Liver (tissue), 9 donors: ENCODE measurements around the gene APBA2. TPM values are rescaled to one million over a fixed set of nuclear protein-coding genes. Genes with fewer than 3 reads are reported as not detected.

ENCODE experiments used
- DNase-seq: peaks from one replicate; pipeline ENCODE4 v3.0.0-alpha.2; 2017; ENCODE audit warnings: low spot score
- H3K27ac ChIP-seq, 2 donors: one replicate each; pipeline ENCODE4 v1.7.0; 2013; ENCODE audit warnings: inconsistent platforms in 2 of 2, low read length in 2 of 2, control low read depth in 1 of 2, low read depth in 1 of 2, mild to moderate bottlenecking in 1 of 2
- H3K27me3 ChIP-seq, 4 donors: one replicate each; pipeline versions ENCODE4 v1.6.1 to v1.7.0; 2013; ENCODE audit warnings: low read length in 3 of 4, inconsistent platforms in 1 of 4, mild to moderate bottlenecking in 1 of 4, moderate library complexity in 1 of 4; ENCODE audit not compliant: control insufficient read depth in 4 of 4, insufficient read depth in 4 of 4
- H3K36me3 ChIP-seq, 4 donors: one replicate each; pipeline versions ENCODE4 v1.6.1 to v1.7.0; 2013; ENCODE audit warnings: low read length in 3 of 4, mild to moderate bottlenecking in 3 of 4, low read depth in 1 of 4, moderate library complexity in 1 of 4; ENCODE audit not compliant: control insufficient read depth in 4 of 4, insufficient read depth in 3 of 4
- H3K4me1 ChIP-seq, 4 donors: one replicate each; pipeline versions ENCODE4 v1.6.1 to v1.7.0; 2013; ENCODE audit warnings: low read length in 3 of 4, mild to moderate bottlenecking in 3 of 4, moderate library complexity in 1 of 4; ENCODE audit not compliant: control insufficient read depth in 4 of 4, insufficient read depth in 4 of 4
- H3K4me3 ChIP-seq, 3 donors: one replicate each; pipeline versions ENCODE4 v1.6.1 to v1.7.0; 2013; ENCODE audit warnings: low read length in 3 of 3, control low read depth in 1 of 3, low read depth in 1 of 3, mild to moderate bottlenecking in 1 of 3
- H3K9ac ChIP-seq, 2 donors: one replicate each; pipeline ENCODE4 v1.7.0; 2013; ENCODE audit warnings: low read length in 2 of 2, mild to moderate bottlenecking in 2 of 2, moderate library complexity in 2 of 2, control low read depth in 1 of 2, low read depth in 1 of 2
- H3K9me3 ChIP-seq, 4 donors: one replicate each; pipeline versions ENCODE4 v1.6.1 to v1.7.0; 2013; ENCODE audit warnings: low read length in 3 of 4; ENCODE audit not compliant: control insufficient read depth in 4 of 4
- FOXA2 ChIP-seq: IDR thresholded peaks from 2 replicates; pipeline ENCODE4 v1.6.1; 2016; ENCODE audit warnings: antibody characterized with exemption
- GABPA ChIP-seq, 2 donors: IDR thresholded peaks in 1 of 2; conservative IDR thresholded peaks in 1 of 2; 2 replicates each; pipeline ENCODE4 v1.6.1; 2016; ENCODE audit warnings: antibody characterized with exemption in 2 of 2, mild to moderate bottlenecking in 1 of 2, moderate library complexity in 1 of 2
- HNF4A ChIP-seq, 2 donors: conservative IDR thresholded peaks; 2 replicates each; pipeline ENCODE4 v1.6.1; 2016; ENCODE audit warnings: antibody characterized with exemption in 2 of 2, mild to moderate bottlenecking in 2 of 2
- HNF4G ChIP-seq: IDR thresholded peaks from 2 replicates; pipeline ENCODE4 v1.6.1; 2016; ENCODE audit warnings: antibody characterized with exemption
- JUND ChIP-seq, 2 donors: IDR thresholded peaks; 2 replicates each; pipeline ENCODE4 v1.6.1; 2016; ENCODE audit warnings: antibody characterized with exemption in 2 of 2
- NR2F2 ChIP-seq: IDR thresholded peaks from 2 replicates; pipeline ENCODE4 v1.6.1; 2016; ENCODE audit warnings: antibody characterized with exemption
- RAD21 ChIP-seq, 2 donors: IDR thresholded peaks; 2 replicates each; pipeline ENCODE4 v1.6.1; 2016; ENCODE audit warnings: antibody characterized with exemption in 2 of 2, mild to moderate bottlenecking in 2 of 2
- RXRA ChIP-seq, 2 donors: IDR thresholded peaks; 2 replicates each; pipeline ENCODE4 v1.6.1; 2017 to 2018; ENCODE audit warnings: antibody characterized with exemption in 2 of 2, mild to moderate bottlenecking in 1 of 2
- SP1 ChIP-seq: IDR thresholded peaks from 2 replicates; pipeline ENCODE4 v1.6.1; 2018; ENCODE audit warnings: antibody characterized with exemption, mild to moderate bottlenecking
- TAF1 ChIP-seq: conservative IDR thresholded peaks from 2 replicates; pipeline ENCODE4 v1.6.1; 2016; ENCODE audit warnings: antibody characterized with exemption, mild to moderate bottlenecking
- WGBS: extraction: QIAGEN DNeasy Blood & Tissue Kit; methylation state at CpG from one replicate; pipeline ENCODE4 v1.1.7; 2013; 5-methylcytosine and 5-hydroxymethylcytosine counted together
- polyA plus RNA-seq, 2 donors: library from polyadenylated mRNA; stranded (reverse) in 1 of 2; unstranded in 1 of 2; fragments of 200-250 nt in 1 of 2; fragments of >200 nt in 1 of 2; fragmentation: Nextera tagmentation in 1 of 2; extraction: Ambion mirVana in 1 of 2; gene quantifications; one replicate each; pipeline versions ENCODE4 v1.2.1 to v1.2.3, GENCODE V29; 2013 to 2015
- total RNA-seq, 2 donors: library from RNA; depleted of rRNA; stranded (reverse); fragments of >200 nt; gene quantifications; one replicate each; pipeline ENCODE4 v1.2.3, GENCODE V29; 2014
- TF ChIP-seq, protein P1 (sequence below): IDR thresholded peaks from 2 replicates; pipeline ENCODE4 v1.6.1; 2016; ENCODE audit warnings: antibody characterized with exemption
- TF ChIP-seq, protein P2 (sequence below): IDR thresholded peaks from 2 replicates; pipeline ENCODE4 v1.6.1; 2016; ENCODE audit warnings: antibody characterized with exemption
- TF ChIP-seq, protein P3 (sequence below): IDR thresholded peaks from 2 replicates; pipeline ENCODE4 v1.6.1; 2016; ENCODE audit warnings: antibody characterized with exemption, mild to moderate bottlenecking
- TF ChIP-seq, protein P4 (sequence below): IDR thresholded peaks from 2 replicates; pipeline ENCODE4 v1.6.1; 2016; ENCODE audit warnings: antibody characterized with exemption
- donor health status: healthy.
- donor health status: healthy.
- donor health status: healthy.
- donor health status: healthy.
- donor health status: healthy.

APBA2 gene
- total and polyA plus RNA-seq, 4 donors: 0.38 to 2.9 (median 1.7) TPM

DNA sequence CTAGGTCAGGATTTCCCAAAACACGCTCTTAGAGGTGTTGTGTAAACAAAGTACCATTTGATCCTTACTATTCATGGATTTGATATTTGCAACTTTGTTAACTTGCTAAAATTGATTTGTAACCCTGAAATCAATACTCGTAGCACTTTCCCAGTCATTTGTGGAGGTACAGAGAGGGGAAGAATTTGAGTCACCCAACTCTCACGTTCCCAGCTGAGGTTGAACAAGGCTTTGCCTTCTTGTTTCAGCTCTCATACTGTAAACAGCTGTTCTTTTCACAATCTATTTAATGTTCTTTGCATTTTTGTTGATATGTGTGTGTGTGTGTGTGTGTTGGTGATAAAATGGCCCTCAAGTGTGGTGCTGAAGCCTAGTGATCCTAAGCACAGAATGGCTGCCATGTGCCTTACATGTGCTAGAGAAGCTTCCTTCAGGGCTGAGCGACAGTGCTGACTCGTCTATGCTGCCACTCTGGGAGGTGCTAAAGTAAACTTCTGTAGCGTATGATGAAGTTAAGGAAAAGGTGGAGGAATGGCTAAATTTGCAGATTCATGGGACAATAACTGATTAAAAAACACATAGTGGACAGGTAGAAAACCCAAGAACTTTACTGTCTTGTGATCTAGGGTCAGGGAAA is 173.2 kb downstream of the APBA2 start:
- no peak for DNase-seq
- no peaks in the 10 kb centered on the region for H3K27me3 ChIP-seq
- H3K27ac ChIP-seq: no peak overlapping the region
- no peak overlapping the region for H3K4me3 ChIP-seq
- no peak overlapping the region for H3K9ac ChIP-seq
- TF ChIP-seq SP1: no peak
- TF ChIP-seq, protein P1, sequence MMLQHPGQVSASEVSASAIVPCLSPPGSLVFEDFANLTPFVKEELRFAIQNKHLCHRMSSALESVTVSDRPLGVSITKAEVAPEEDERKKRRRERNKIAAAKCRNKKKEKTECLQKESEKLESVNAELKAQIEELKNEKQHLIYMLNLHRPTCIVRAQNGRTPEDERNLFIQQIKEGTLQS: no peak
- no peak for TF ChIP-seq TAF1
- TF ChIP-seq, protein P2, sequence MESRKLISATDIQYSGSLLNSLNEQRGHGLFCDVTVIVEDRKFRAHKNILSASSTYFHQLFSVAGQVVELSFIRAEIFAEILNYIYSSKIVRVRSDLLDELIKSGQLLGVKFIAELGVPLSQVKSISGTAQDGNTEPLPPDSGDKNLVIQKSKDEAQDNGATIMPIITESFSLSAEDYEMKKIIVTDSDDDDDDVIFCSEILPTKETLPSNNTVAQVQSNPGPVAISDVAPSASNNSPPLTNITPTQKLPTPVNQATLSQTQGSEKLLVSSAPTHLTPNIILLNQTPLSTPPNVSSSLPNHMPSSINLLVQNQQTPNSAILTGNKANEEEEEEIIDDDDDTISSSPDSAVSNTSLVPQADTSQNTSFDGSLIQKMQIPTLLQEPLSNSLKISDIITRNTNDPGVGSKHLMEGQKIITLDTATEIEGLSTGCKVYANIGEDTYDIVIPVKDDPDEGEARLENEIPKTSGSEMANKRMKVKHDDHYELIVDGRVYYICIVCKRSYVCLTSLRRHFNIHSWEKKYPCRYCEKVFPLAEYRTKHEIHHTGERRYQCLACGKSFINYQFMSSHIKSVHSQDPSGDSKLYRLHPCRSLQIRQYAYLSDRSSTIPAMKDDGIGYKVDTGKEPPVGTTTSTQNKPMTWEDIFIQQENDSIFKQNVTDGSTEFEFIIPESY: no peak
- no peak for TF ChIP-seq GABPA (IDR thresholded peaks at IDR 0.05 in 1 of 2, conservative IDR thresholded peaks at IDR 0.05 in 1 of 2)
- no peak for TF ChIP-seq RAD21 (IDR thresholded peaks at IDR 0.05)
- no peak for TF ChIP-seq HNF4A (conservative IDR thresholded peaks at IDR 0.05)
- no peak for TF ChIP-seq FOXA2
- TF ChIP-seq HNF4G: no peak
- TF ChIP-seq, protein P3, sequence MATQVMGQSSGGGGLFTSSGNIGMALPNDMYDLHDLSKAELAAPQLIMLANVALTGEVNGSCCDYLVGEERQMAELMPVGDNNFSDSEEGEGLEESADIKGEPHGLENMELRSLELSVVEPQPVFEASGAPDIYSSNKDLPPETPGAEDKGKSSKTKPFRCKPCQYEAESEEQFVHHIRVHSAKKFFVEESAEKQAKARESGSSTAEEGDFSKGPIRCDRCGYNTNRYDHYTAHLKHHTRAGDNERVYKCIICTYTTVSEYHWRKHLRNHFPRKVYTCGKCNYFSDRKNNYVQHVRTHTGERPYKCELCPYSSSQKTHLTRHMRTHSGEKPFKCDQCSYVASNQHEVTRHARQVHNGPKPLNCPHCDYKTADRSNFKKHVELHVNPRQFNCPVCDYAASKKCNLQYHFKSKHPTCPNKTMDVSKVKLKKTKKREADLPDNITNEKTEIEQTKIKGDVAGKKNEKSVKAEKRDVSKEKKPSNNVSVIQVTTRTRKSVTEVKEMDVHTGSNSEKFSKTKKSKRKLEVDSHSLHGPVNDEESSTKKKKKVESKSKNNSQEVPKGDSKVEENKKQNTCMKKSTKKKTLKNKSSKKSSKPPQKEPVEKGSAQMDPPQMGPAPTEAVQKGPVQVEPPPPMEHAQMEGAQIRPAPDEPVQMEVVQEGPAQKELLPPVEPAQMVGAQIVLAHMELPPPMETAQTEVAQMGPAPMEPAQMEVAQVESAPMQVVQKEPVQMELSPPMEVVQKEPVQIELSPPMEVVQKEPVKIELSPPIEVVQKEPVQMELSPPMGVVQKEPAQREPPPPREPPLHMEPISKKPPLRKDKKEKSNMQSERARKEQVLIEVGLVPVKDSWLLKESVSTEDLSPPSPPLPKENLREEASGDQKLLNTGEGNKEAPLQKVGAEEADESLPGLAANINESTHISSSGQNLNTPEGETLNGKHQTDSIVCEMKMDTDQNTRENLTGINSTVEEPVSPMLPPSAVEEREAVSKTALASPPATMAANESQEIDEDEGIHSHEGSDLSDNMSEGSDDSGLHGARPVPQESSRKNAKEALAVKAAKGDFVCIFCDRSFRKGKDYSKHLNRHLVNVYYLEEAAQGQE: no peak
- no peaks in the 10 kb centered on the region for H3K36me3 ChIP-seq
- WGBS: 80% methylated on average over 6 of the region's 6 CpGs
- H3K4me1 ChIP-seq: no peaks in the 10 kb centered on the region
- peaks cover 0 to 3% (median 0%) of the 10 kb centered on the region in 4 donors for H3K9me3 ChIP-seq

DNA sequence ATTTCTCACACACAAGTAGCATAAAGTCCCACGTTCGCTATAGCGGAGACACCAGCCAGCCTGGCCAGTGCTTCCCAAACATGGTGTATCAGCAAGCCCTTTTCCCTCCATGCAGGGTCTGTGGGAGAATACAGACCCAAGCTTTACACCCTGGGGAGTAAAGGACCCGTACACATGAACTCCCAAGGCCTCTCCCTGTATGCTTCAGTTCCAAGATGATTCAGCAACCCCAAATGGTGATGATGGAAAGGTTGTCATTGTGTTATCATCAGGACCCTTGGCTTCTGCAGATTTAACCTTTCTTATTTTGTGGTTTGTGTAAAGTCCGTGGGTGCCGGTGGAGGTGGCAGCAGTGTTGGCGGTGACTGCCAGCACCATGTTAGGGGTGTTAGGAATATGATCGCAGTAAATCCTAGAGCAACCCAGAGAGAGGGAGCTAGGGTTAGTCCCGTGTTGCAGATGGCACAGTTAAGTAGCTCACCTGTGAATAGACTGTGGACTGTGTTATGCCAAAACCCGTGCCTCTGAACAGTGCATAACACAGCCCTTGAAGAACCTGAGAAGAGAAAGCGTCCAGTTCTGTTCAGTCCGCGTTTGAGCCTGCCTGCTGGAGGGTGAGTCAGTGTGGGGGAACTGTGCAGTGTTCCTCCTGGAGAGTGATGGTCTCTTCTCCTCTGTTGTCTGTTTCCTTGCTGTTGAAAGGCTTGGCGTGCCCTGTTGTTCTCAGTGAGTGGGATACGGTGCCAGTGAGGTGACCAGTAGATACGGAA is 174.3 kb downstream of the APBA2 start:
- Histone ChIP-seq H3K4me1 (no peaks in the 10 kb centered on the region), H3K27ac (no peak overlapping the region), H3K27me3 (no peaks in the 10 kb centered on the region), H3K9me3 (peaks cover 0 to 3% (median 0%) of the 10 kb centered on the region in 4 donors), H3K36me3 (no peaks in the 10 kb centered on the region), H3K9ac (no peak overlapping the region), H3K4me3 (no peak overlapping the region)
- 92% methylated on average over 16 of the region's 16 CpGs for WGBS
- TF ChIP-seq SP1: no peak
- TF ChIP-seq FOXA2: no peak
- TF ChIP-seq TAF1: no peak
- TF ChIP-seq, protein P1: no peak
- TF ChIP-seq, protein P4, sequence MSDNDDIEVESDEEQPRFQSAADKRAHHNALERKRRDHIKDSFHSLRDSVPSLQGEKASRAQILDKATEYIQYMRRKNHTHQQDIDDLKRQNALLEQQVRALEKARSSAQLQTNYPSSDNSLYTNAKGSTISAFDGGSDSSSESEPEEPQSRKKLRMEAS: no peak
- TF ChIP-seq RXRA (IDR thresholded peaks at IDR 0.05): no peak
- no peak for TF ChIP-seq HNF4A (conservative IDR thresholded peaks at IDR 0.05)
- TF ChIP-seq HNF4G: no peak
- no peak for TF ChIP-seq JUND (IDR thresholded peaks at IDR 0.05)
- TF ChIP-seq GABPA (IDR thresholded peaks at IDR 0.05 in 1 of 2, conservative IDR thresholded peaks at IDR 0.05 in 1 of 2): no peak
- TF ChIP-seq, protein P3: no peak
- TF ChIP-seq NR2F2: no peak
- DNase-seq: no peak
